OCI-LY7 (cell line): ENCODE results near the gene RPS27A.

Experiments used
- CTCF ChIP-seq: fragments of 200-600 bp; sonication (generic); conservative IDR thresholded peaks from 2 replicates; pipeline ENCODE4 v1.5.1; 2014; ENCODE audit warnings: mild to moderate bottlenecking, antibody characterized with exemption, low read length, moderate library complexity, mixed read lengths
- EZH2phosphoT487 ChIP-seq: fragments of 200-600 bp; sonication (generic); IDR thresholded peaks from 2 replicates; pipeline ENCODE4 v1.6.1; 2018; ENCODE audit warnings: low read depth, borderline replicate concordance, mild to moderate bottlenecking, mixed run types, antibody characterized with exemption, low read length, moderate library complexity, mixed read lengths

GRCh38 chr2:55204950-55205349 lies 27.5 kb upstream of the RPS27A start:
- TF ChIP-seq CTCF (no peak), EZH2phosphoT487 (no peak)
